Stimulated activated CD8-positive, alpha-beta memory T cell treated with anti-CD3 and anti-CD28 coated beads, Interleukin-12 subunit alpha, Interleukin-12 subunit beta, amount 100 ng/mL, for 24 hours (primary cell): ENCODE measurements around the gene CDC37L1.
"Not testable (repeated sequence)": the region's sequence is repeated elsewhere in the genome, so short reads cannot be mapped to it uniquely, and the experiment has no call there.

Experiments used
- DNase-seq: peaks from one replicate; pipeline ENCODE4 v3.0.0-alpha.2; 2020; ENCODE audit errors: extremely low read depth

Gene CDC37L1

GRCh38 chr9:4754530-4754929 is 75.2 kb downstream of the CDC37L1 start:
- DNase-seq, result not testable (repeated sequence)

GRCh38 chr9:4755026-4755609 is 75.7 kb downstream of the CDC37L1 start:
- DNase-seq, result no peak

GRCh38 chr9:4756420-4756819 is 77.1 kb downstream of the CDC37L1 start:
- DNase-seq, result no peak
